ENCODE results near the gene HMCES.

DNA sequence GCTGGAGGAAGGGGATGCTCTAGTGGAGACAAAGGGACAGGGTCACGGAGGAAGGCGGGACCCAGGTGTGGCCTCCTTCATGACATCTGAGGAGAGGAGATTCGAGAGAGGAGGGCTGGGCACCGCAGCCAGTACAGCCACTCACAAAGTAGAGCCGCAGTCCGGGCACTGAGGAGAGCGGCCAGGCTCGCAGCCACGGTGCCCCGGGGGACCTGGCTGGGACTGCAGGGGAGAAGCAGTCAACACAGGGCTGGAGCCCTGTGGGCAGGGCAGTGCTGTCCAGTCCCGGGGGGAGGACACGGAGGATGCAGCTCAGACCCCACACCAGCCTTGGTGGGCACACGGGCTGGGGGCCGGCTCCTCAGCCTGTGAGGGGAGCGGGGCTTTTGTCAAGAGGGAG is 40.3 kb downstream of the HMCES start:
- TF ChIP-seq, protein P1, sequence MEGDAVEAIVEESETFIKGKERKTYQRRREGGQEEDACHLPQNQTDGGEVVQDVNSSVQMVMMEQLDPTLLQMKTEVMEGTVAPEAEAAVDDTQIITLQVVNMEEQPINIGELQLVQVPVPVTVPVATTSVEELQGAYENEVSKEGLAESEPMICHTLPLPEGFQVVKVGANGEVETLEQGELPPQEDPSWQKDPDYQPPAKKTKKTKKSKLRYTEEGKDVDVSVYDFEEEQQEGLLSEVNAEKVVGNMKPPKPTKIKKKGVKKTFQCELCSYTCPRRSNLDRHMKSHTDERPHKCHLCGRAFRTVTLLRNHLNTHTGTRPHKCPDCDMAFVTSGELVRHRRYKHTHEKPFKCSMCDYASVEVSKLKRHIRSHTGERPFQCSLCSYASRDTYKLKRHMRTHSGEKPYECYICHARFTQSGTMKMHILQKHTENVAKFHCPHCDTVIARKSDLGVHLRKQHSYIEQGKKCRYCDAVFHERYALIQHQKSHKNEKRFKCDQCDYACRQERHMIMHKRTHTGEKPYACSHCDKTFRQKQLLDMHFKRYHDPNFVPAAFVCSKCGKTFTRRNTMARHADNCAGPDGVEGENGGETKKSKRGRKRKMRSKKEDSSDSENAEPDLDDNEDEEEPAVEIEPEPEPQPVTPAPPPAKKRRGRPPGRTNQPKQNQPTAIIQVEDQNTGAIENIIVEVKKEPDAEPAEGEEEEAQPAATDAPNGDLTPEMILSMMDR (IDR thresholded peaks at IDR 0.05): no peak
- TF ChIP-seq POLR2A (IDR thresholded peaks at IDR 0.05): no peak
- no peak for TF ChIP-seq POLR2AphosphoS5 (IDR thresholded peaks at IDR 0.05)
- no peak for TF ChIP-seq EP300 (IDR thresholded peaks at IDR 0.05)

Measured in gastroesophageal sphincter (tissue), 3 donors.